Activated naive CD4-positive, alpha-beta T cell treated with anti-CD3 and anti-CD28 coated beads, Interleukin-2, amount 10 ng/mL, durations not matched to agents 7 days and 5 days (primary cell): ENCODE data around the gene ATP9A.

Source experiments
- CTCF ChIA-PET: fragments of 350-600 bp; sonication (Branson Sonifier 250); formaldehyde crosslinking; loops from one replicate; lab custom pipeline; 2021; ENCODE audit warnings: antibody characterized with exemption; lab: Charles Lee
- DNase-seq: peaks from one replicate; pipeline ENCODE4 v3.0.0-alpha.2; 2020
- H3K27ac Mint-ChIP-seq: one replicate; pipeline ENCODE4 v1.8.0; 2021; ENCODE audit warnings: mild to moderate bottlenecking, moderate library complexity, mixed read lengths
- H3K27me3 Mint-ChIP-seq: one replicate; pipeline ENCODE4 v1.8.0; 2021; ENCODE audit warnings: mild to moderate bottlenecking, mixed read lengths
- H3K36me3 Mint-ChIP-seq: one replicate; pipeline ENCODE4 v1.8.0; 2021; ENCODE audit warnings: mixed read lengths
- H3K4me1 Mint-ChIP-seq: one replicate; pipeline ENCODE4 v1.8.0; 2021; ENCODE audit warnings: mixed read lengths
- H3K4me3 Mint-ChIP-seq: one replicate; pipeline ENCODE4 v1.8.0; 2021; ENCODE audit warnings: mild to moderate bottlenecking, moderate library complexity, mixed read lengths
- H3K9me3 Mint-ChIP-seq: one replicate; pipeline ENCODE4 v1.8.0; 2021; ENCODE audit warnings: mixed read lengths

ATP9A gene

DNA sequence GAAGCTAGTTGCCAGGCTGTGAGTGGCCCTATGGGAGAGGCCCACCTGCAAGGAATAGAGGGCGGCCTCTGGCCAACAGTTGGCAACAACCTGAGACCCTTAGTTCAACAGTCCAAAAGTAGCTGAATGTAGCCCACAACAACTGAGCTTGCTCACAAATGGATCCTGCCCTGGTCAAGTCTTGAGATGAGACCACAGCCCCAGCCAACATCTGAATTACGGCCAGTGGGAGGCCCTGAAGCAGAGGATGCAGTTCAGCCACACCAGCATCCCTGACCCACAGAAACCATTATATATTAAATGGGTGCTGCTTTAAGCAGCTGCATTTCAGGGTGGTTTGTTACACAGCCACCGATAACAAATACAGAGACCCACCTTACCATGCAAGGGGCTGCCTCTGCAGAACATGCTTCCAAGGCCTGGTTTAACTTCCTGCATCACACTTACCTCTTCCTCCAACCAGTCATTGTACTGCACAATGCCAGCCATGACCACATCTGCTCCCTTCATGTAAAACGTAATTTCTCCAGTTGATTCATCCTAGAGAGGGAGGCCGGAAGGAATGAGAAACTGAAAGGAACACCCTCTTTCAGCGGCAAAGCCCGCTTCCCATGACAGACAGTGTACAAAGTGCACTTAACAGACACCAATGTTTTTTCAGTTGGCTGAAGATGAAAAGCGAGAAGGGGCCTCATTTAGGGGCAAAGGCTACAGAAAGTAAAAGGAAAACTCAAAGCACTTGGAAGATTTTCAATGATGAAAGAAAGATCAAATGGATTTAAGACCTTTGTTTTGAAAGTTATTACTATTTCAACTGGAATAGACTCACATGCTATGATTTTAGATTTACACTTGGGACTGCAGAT lies 139.4 kb downstream of the ATP9A start:
- H3K27ac Mint-ChIP-seq: no peak overlapping the region
- H3K36me3 Mint-ChIP-seq: no peaks in the 10 kb centered on the region
- peaks cover 20% of the 10 kb centered on the region for H3K4me1 Mint-ChIP-seq
- peaks cover 31% of the 10 kb centered on the region for H3K27me3 Mint-ChIP-seq
- no peak for DNase-seq
- CTCF ChIA-PET: interaction anchor here (1.0 to 1.5 kb wide), 2 partner anchors 243 to 256 kb away, joined by 4 read pairs; no protein-coding TSS in a partner anchor
- no peaks in the 10 kb centered on the region for H3K9me3 Mint-ChIP-seq
- no peak overlapping the region for H3K4me3 Mint-ChIP-seq

DNA sequence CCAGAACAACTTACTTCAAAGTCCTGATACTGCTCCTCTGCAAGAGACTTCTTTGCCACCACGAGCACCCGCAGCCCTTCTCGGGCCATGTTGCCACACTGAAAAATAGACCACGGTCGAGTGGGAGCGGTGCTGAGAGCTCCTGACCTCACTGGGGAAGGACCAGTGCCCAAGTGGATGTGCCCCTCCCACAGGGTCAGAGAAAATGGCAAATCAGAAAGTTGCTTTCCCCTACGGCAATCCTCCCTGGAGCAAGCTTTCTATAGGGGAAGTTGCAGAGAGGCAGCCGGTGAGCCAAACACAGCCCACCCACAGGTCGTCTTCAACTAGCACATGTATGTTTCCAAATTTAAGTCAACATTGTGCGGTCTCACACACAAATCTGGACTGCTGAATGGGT lies 140.6 kb downstream of the ATP9A start:
- H3K27me3 Mint-ChIP-seq: peaks cover 25% of the 10 kb centered on the region

DNA sequence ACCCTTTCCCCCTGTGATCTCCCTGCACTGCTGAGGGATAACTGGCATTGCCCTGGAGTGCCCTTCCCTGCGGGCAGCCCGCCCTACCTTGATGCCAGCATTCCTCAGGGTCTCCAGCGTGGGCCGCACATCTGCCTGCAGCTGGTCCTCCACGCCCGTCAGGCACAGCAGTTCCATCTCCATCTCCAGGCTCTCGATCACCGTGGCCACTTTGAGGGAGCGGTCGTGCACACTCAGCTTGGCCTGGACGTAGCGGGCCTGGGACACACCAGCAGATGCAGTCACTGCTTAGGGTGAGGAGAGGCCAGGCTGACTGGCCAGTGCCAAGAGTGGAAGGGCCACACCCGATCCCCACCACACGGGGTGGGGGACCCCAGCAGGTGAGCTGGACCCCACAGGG lies 143.1 kb downstream of the ATP9A start:
- no peaks in the 10 kb centered on the region for H3K36me3 Mint-ChIP-seq
- peak overlapping the region; percentile 46 for H3K27ac Mint-ChIP-seq
- CTCF ChIA-PET: interaction anchor here (1.0 to 2.6 kb wide), 5 partner anchors 15 to 254 kb away, joined by 3 to 21 read pairs (median 3); no protein-coding TSS in a partner anchor
- H3K4me3 Mint-ChIP-seq: no peak overlapping the region
- H3K27me3 Mint-ChIP-seq: peaks cover 10% of the 10 kb centered on the region
- H3K4me1 Mint-ChIP-seq: peaks cover 7% of the 10 kb centered on the region
- no peak for DNase-seq
- H3K9me3 Mint-ChIP-seq: no peaks in the 10 kb centered on the region

More for the DNA sequence above, 140.6 kb downstream of the ATP9A start:
- Mint-ChIP-seq H3K4me3 (no peak overlapping the region), H3K36me3 (no peaks in the 10 kb centered on the region), H3K9me3 (no peaks in the 10 kb centered on the region), H3K27ac (no peak overlapping the region), H3K4me1 (peaks cover 20% of the 10 kb centered on the region)
- CTCF ChIA-PET: interaction anchor here (1.0 to 1.5 kb wide), 2 partner anchors 242 to 255 kb away, joined by 4 read pairs; no protein-coding TSS in a partner anchor
- DNase-seq: no peak

DNA sequence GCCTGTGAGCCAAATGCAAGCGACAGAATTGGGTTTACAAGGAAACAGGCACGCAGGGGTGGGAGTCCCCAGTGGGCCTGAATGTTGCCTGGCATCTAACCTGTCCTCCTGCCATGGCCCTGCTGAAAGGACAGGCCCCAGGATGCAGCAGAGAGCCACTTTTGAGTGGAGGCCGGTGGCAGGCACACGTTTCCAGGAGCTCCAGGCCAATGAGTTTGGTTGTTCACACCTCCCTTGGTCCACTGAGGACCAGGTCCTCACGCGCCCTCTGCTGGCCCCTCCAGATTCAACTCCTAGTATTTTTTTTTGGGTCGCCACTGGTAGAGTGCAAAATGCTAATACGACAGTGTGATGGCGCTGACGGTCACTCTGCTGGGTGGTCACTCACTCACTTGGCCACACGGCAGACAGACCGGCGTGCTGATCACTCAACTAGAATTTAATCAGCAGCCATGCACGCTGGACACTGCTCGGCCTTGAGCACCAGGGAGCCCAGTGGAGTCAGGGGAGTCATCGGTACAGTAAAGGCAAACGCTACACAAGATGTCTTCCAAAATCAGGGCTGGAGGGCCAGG lies 143.9 kb downstream of the ATP9A start:
- H3K9me3 Mint-ChIP-seq: no peaks in the 10 kb centered on the region
- H3K4me3 Mint-ChIP-seq: no peak overlapping the region
- no peak overlapping the region for H3K27ac Mint-ChIP-seq
- H3K27me3 Mint-ChIP-seq: peaks cover 10% of the 10 kb centered on the region
- DNase-seq: peak; percentile 70
- no peaks in the 10 kb centered on the region for H3K36me3 Mint-ChIP-seq
- peaks cover 4% of the 10 kb centered on the region for H3K4me1 Mint-ChIP-seq
- CTCF ChIA-PET: interaction anchor here (0.6 to 2.6 kb wide), 10 partner anchors 10 to 834 kb away, joined by 3 to 21 read pairs (median 4); no protein-coding TSS in a partner anchor

DNA sequence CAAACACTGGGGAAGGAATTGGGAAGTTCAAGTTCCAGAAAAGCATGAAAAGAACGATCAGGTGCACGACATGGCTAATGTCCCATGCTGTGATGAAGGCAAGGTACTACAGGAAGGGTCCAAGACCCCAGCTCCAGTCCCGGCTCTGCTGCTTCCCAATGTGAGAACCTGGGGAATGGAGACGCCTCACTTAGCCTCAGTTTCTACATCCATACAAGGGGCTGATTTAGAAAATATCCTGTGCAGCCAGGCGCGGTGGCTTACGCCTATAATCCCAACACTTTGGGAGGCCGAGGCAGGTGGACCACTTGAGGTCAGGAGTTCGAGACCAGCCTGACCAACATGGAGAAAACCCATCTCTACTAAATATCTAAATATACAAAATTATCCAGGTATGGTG lies 144.9 kb downstream of the ATP9A start:
- Mint-ChIP-seq H3K4me1 (no peaks in the 10 kb centered on the region), H3K4me3 (no peak overlapping the region), H3K36me3 (no peaks in the 10 kb centered on the region), H3K27me3 (peaks cover 15% of the 10 kb centered on the region), H3K27ac (no peak overlapping the region), H3K9me3 (no peaks in the 10 kb centered on the region)
- no peak for DNase-seq
- CTCF ChIA-PET: interaction anchor here (0.6 to 2.2 kb wide), 11 partner anchors 15 to 833 kb away, joined by 3 to 16 read pairs (median 3); no protein-coding TSS in a partner anchor

DNA sequence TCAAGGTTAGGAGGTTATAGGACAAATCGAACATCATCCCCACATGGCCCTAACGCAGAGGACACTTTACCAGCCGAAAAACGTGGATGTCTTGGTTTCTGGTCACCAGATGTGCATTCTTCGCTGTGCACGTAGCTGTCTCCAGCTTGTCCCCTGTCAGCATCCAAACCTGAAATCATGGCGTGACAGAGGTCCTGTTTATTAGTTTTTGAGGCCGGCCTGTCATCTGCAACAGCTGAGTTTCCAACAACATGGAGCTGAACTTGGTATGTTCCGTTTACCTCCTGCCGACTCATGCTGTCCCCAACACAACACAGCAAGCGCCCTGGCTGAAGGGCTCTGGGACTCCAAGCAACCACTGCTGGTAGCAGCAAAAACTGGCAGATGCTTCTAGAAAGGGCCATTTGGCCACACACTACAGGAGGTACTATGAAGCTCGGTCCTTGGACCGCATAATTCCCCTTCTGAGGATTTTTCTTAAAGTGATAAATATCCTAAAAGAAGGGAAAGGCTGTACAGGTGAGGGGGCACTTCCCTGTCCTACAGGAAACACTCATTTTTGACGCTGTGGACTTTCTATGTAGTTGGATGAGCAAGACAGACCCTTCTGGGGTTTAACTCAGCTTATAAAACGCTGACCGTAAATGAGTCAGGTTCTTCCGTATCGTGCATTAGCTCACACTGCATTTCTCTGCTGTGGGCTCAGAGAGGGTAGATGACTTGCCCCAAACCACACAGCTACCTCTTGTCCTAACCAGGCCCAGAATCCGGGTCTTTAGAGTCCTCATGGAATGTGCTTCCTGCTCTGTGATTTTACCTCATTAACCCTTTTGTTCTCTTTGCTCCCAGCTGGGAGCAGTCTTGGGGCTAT lies 146.0 kb downstream of the ATP9A start:
- no peaks in the 10 kb centered on the region for H3K4me1 Mint-ChIP-seq
- H3K36me3 Mint-ChIP-seq: no peaks in the 10 kb centered on the region
- CTCF ChIA-PET: interaction anchor here (0.7 to 2.2 kb wide), 9 partner anchors 18 to 634 kb away, joined by 3 to 16 read pairs (median 4); no protein-coding TSS in a partner anchor
- no peaks in the 10 kb centered on the region for H3K9me3 Mint-ChIP-seq
- no peak for DNase-seq
- no peak overlapping the region for H3K27ac Mint-ChIP-seq
- H3K4me3 Mint-ChIP-seq: no peak overlapping the region
- peaks cover 19% of the 10 kb centered on the region for H3K27me3 Mint-ChIP-seq

DNA sequence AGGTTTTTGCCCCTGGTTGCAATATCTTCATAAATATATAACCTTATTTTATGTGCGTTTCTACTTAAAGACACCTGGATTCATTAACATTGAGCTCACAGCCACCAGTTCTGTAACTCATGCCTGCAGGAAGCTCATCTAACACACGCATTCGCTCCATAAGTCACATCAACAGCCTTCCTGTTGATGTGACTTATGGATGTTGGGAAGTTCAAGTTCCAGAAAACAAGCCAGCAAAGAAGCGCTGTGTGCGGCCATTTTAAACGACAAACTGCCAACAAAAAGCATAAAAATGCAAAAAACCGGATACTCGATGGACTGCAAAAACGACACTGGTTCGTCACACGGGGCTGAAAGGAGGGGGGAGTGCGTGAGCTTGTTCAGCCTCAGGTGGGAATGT lies 147.8 kb downstream of the ATP9A start:
- Mint-ChIP-seq H3K27me3 (peaks cover 22% of the 10 kb centered on the region), H3K9me3 (no peaks in the 10 kb centered on the region), H3K36me3 (no peaks in the 10 kb centered on the region), H3K27ac (no peak overlapping the region), H3K4me1 (no peaks in the 10 kb centered on the region), H3K4me3 (no peak overlapping the region)
- DNase-seq: no peak
- CTCF ChIA-PET: interaction anchor here (0.7 to 1.0 kb wide), 2 partner anchors 236 to 633 kb away, joined by 3 read pairs; no protein-coding TSS in a partner anchor

DNA sequence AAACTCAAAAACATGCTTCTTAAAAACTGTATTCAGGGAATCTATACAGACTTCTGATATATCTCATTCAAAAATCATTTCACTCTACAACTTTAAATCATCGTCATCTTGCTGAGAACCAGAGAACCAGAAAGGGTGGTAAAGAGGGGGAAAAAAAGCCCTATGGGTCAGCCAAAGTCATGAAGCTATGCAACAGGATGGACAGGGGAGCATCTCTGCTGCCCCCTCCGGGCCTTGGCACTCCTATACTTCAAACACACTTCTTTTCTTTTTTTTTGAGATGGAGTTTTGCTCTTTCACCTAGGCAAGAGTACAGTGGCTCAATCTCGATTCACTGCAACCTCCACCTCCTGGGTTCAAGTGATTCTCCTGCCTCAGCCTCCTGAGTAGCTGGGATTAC lies 152.1 kb downstream of the ATP9A start:
- H3K4me1 Mint-ChIP-seq: no peaks in the 10 kb centered on the region
- no peaks in the 10 kb centered on the region for H3K9me3 Mint-ChIP-seq
- H3K4me3 Mint-ChIP-seq: no peak overlapping the region
- H3K27me3 Mint-ChIP-seq: peaks cover 36% of the 10 kb centered on the region
- no peaks in the 10 kb centered on the region for H3K36me3 Mint-ChIP-seq
- CTCF ChIA-PET: no interaction called here
- H3K27ac Mint-ChIP-seq: no peak overlapping the region
- no peak for DNase-seq

DNA sequence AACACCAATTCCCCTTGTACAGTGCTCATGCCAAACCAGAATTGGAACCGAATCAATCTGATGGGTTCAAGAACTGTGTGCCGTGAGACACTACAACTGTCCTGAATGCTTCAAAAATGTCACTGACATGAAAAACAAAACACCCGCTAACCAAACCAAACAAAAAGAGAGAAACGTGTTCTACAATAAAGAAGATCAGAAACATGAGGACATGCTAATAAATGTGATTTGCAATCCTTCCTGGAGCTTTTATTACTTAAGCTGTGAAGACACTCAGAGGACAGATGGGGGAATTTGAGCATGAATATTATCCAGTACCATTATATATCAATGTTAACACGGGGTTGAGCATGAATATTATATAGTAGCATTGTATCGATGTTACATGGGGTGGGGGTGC lies 153.5 kb downstream of the ATP9A start:
- Mint-ChIP-seq H3K36me3 (no peaks in the 10 kb centered on the region), H3K4me1 (no peaks in the 10 kb centered on the region), H3K27me3 (peaks cover 38% of the 10 kb centered on the region), H3K4me3 (no peak overlapping the region), H3K27ac (no peak overlapping the region), H3K9me3 (no peaks in the 10 kb centered on the region)
- DNase-seq: no peak
- CTCF ChIA-PET: interaction anchor here (1.1 to 2.0 kb wide), 3 partner anchors 9 to 242 kb away, joined by 3 to 9 read pairs (median 3); no protein-coding TSS in a partner anchor

DNA sequence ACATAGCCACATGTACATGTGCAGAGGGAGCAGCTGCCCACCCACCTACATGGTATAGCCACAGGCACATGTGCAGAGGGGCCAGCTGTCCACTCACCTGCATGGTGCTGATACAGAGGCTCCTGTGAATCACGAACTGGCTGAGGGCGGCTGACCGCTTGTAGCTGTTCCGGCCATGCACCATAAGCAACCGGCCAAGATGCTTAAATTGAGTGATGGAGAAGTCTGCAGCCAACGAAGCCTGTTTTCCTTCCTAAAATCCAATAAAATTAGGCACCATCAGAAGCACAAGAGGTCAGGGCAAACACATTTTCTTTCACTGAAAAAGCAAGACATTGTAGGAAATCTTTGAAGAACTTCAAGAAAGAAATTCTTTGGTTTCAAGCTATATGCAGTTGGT lies 154.6 kb downstream of the ATP9A start:
- no peaks in the 10 kb centered on the region for H3K9me3 Mint-ChIP-seq
- H3K4me1 Mint-ChIP-seq: no peaks in the 10 kb centered on the region
- DNase-seq: no peak
- peaks cover 42% of the 10 kb centered on the region for H3K27me3 Mint-ChIP-seq
- H3K4me3 Mint-ChIP-seq: no peak overlapping the region
- no peak overlapping the region for H3K27ac Mint-ChIP-seq
- no peaks in the 10 kb centered on the region for H3K36me3 Mint-ChIP-seq
- CTCF ChIA-PET: interaction anchor here (1.5 to 2.0 kb wide), 2 partner anchors 11 to 18 kb away, joined by 3 to 9 read pairs; no protein-coding TSS in a partner anchor

DNA sequence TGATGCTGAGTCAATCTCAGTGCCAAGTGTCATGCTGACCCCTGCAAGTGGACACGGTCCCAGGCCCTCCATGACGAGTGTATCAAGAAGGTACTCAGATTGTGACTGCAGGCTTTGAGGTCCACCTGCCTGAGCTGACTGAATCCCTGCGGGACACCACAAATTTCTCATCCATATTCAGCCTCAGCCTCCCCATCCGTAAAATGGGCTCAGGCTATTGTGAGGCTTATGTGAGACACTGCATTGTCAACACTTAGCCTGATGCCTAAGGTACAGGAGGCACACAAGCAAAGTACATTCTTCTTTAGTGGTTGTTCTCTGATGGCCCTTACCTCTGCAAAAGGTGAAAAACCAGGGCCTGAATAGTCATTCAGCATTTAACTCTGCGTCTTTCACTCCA lies 155.3 kb downstream of the ATP9A start:
- Mint-ChIP-seq H3K36me3 (no peaks in the 10 kb centered on the region), H3K27me3 (peaks cover 49% of the 10 kb centered on the region), H3K27ac (no peak overlapping the region), H3K9me3 (no peaks in the 10 kb centered on the region), H3K4me1 (no peaks in the 10 kb centered on the region), H3K4me3 (no peak overlapping the region)
- CTCF ChIA-PET: interaction anchor here (1.5 kb wide), 1 partner anchor 17 kb away, joined by 3 read pairs; no protein-coding TSS in a partner anchor
- no peak for DNase-seq

DNA sequence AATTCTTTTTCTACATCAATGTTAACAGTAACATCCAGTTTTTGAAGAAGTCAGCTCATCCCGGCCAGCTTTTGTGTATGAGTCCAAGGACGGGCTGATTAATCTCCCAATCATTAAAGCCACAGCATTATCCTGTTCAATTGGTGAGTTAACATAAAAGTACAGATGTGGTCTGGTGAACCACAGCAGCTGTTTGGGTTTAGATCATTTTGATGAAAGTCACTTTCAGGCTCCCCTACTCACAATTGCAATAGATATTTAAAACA lies 156.6 kb downstream of the ATP9A start:
- DNase-seq: no peak
- Mint-ChIP-seq H3K4me1 (no peaks in the 10 kb centered on the region), H3K27ac (no peak overlapping the region), H3K36me3 (no peaks in the 10 kb centered on the region), H3K9me3 (no peaks in the 10 kb centered on the region), H3K27me3 (peaks cover 49% of the 10 kb centered on the region), H3K4me3 (no peak overlapping the region)
- CTCF ChIA-PET: interaction anchor here (0.6 to 1.0 kb wide), 2 partner anchors 39 to 627 kb away, joined by 3 read pairs; no protein-coding TSS in a partner anchor

DNA sequence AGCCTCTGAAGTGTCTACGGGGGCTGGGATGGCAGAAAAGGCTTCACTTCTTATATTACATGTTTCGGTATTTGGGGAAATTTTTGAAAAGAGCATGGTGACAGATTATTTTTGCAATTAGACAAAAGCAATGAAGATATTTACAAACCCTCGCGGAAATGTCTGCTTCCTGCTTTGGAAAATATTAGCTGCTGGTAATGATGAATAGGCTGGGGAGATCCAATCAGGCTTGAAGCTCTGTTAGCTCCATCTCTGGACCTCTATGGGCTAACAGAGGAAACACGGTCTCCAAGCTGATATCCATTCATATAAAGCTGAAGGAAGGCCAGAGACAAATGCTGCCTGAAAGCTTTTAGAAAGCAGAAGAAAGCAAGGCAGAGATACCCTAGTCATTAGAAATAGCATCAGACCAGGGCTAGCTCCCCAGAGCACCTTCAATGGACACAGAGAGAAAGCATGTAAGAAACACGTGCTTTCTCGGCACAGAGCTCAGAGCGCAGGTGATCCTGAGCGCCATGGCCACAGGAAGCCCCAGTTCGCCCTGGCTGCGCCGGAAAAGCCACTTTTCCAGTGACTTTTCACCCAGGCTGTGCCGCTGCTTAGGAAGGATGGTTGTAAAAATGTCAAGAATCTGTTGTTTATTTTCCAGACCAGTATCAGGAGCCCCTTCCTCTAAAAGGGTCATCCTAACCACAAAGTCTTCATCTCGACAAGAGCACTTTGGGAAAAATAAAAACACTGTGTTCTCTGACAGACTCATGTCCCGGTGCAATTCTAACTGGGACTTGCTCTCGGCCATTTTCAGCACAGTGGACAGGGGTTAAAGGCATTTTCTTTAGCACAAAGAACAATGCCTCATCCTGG lies 157.2 kb downstream of the ATP9A start:
- Mint-ChIP-seq H3K4me3 (no peak overlapping the region), H3K27ac (no peak overlapping the region)

More for the DNA sequence above, 157.2 kb downstream of the ATP9A start:
- Mint-ChIP-seq H3K4me1 (no peaks in the 10 kb centered on the region), H3K9me3 (no peaks in the 10 kb centered on the region), H3K27me3 (peaks cover 46% of the 10 kb centered on the region), H3K36me3 (no peaks in the 10 kb centered on the region)
- CTCF ChIA-PET: interaction anchor here (0.6 to 1.0 kb wide), 2 partner anchors 38 to 627 kb away, joined by 3 read pairs; no protein-coding TSS in a partner anchor
- no peak for DNase-seq
